Type B pancreatic cell (in vitro differentiated cells): ENCODE results near the gene CHI3L2. TPM values are rescaled to one million over a fixed set of nuclear protein-coding genes. Genes with fewer than 3 reads are reported as not detected.

ENCODE experiments used
- DNase-seq: peaks from one replicate; pipeline ENCODE4 v3.0.0; 2021; ENCODE audit warnings: mixed read lengths; ENCODE audit not compliant: unreplicated experiment; ENCODE audit errors: extremely low spot score
- H3K27ac Mint-ChIP-seq: 2 replicates; pipeline ENCODE4 v1.8.0; 2021; ENCODE audit warnings: mild to moderate bottlenecking, mixed read lengths
- H3K27me3 Mint-ChIP-seq: 2 replicates; pipeline ENCODE4 v1.8.0; 2021; ENCODE audit warnings: mixed read lengths
- H3K36me3 Mint-ChIP-seq: 2 replicates; pipeline ENCODE4 v1.8.0; 2021; ENCODE audit warnings: mixed read lengths
- H3K4me1 Mint-ChIP-seq: one replicate; pipeline ENCODE4 v1.8.0; 2021; ENCODE audit warnings: mixed read lengths; ENCODE audit not compliant: unreplicated experiment
- H3K4me3 Mint-ChIP-seq: 2 replicates; pipeline ENCODE4 v1.8.0; 2021; ENCODE audit warnings: mild to moderate bottlenecking, mixed read lengths
- H3K9me3 Mint-ChIP-seq: 2 replicates; pipeline ENCODE4 v1.8.0; 2021; ENCODE audit warnings: mixed read lengths
- total RNA-seq: library from RNA; stranded (reverse); gene quantifications from 2 replicates; pipeline ENCODE4 v1.2.1, GENCODE V29; 2021; ENCODE audit warnings: low replicate concordance
- TF ChIP-seq, protein P1 (sequence below): fragments of 200-600 bp; sonication (generic); conservative IDR thresholded peaks from 2 replicates; pipeline ENCODE4 v1.5.0; 2021; ENCODE audit warnings: antibody characterized with exemption, mild to moderate bottlenecking

CHI3L2 gene
- total RNA-seq, 1 donor from 2014 or later: 0.72 TPM

- Mint-ChIP-seq H3K27me3 (no peaks in the 10 kb centered on the region), H3K4me3 (no peak overlapping the region), H3K9me3 (no peaks in the 10 kb centered on the region), H3K36me3 (no peaks in the 10 kb centered on the region), H3K27ac (no peak overlapping the region), H3K4me1 (no peaks in the 10 kb centered on the region)
- TF ChIP-seq, protein P1, sequence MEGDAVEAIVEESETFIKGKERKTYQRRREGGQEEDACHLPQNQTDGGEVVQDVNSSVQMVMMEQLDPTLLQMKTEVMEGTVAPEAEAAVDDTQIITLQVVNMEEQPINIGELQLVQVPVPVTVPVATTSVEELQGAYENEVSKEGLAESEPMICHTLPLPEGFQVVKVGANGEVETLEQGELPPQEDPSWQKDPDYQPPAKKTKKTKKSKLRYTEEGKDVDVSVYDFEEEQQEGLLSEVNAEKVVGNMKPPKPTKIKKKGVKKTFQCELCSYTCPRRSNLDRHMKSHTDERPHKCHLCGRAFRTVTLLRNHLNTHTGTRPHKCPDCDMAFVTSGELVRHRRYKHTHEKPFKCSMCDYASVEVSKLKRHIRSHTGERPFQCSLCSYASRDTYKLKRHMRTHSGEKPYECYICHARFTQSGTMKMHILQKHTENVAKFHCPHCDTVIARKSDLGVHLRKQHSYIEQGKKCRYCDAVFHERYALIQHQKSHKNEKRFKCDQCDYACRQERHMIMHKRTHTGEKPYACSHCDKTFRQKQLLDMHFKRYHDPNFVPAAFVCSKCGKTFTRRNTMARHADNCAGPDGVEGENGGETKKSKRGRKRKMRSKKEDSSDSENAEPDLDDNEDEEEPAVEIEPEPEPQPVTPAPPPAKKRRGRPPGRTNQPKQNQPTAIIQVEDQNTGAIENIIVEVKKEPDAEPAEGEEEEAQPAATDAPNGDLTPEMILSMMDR: no peak
- DNase-seq: no peak
Observed at GRCh38 chr1:111270771-111271463, 43.4 kb downstream of the CHI3L2 start.

DNA sequence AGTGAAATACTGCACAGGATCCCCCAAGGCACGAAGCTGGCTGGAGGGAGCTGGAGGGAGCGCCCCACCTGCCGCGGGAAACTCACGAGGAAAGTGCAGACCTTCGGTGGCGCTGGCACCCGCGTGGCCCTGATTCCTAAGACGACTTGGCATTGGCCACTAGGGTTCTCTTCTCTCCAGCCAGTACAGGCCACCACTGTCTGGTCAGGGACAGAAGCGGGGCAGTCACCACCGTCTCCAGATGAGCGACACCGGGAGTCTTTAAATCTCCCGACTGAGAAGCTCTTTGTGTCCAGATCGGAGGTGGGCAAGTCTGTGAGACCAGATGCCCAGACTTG lies 43.9 kb downstream of the CHI3L2 start:
- Mint-ChIP-seq H3K4me3 (no peak overlapping the region), H3K4me1 (no peaks in the 10 kb centered on the region)

DNA sequence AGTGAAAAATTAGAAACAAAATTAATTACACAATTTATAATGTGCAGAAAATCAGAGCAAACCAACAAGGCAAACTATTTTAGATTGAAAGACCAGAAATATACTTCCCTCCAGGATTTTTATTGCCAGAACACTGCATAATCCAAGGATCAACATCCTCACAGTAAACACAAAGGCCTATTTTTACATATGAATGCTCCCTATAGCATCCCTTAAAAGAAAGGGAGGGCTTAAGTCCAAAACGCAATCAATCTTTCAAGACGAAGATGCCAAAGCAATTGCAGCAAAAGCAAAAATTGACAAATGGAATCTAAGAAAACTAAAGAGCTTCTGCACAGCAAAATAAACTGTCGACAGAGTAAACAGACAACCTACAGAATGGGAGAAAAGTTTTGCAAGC lies 44.6 kb downstream of the CHI3L2 start:
- DNase-seq: no peak
- no peaks in the 10 kb centered on the region for H3K27me3 Mint-ChIP-seq
- TF ChIP-seq, protein P1: no peak
- H3K4me1 Mint-ChIP-seq: no peaks in the 10 kb centered on the region
- no peaks in the 10 kb centered on the region for H3K9me3 Mint-ChIP-seq
- H3K27ac Mint-ChIP-seq: no peak overlapping the region
- H3K4me3 Mint-ChIP-seq: no peak overlapping the region
- no peaks in the 10 kb centered on the region for H3K36me3 Mint-ChIP-seq

More for the DNA sequence above, 43.9 kb downstream of the CHI3L2 start:
- Mint-ChIP-seq H3K27me3 (no peaks in the 10 kb centered on the region), H3K36me3 (no peaks in the 10 kb centered on the region), H3K9me3 (no peaks in the 10 kb centered on the region), H3K27ac (no peak overlapping the region)
- DNase-seq: no peak
- TF ChIP-seq, protein P1: no peak

- H3K4me1 Mint-ChIP-seq: no peaks in the 10 kb centered on the region
- TF ChIP-seq, protein P1: no peak
Observed at GRCh38 chr1:111274653-111275052, 47.1 kb downstream of the CHI3L2 start.

DNA sequence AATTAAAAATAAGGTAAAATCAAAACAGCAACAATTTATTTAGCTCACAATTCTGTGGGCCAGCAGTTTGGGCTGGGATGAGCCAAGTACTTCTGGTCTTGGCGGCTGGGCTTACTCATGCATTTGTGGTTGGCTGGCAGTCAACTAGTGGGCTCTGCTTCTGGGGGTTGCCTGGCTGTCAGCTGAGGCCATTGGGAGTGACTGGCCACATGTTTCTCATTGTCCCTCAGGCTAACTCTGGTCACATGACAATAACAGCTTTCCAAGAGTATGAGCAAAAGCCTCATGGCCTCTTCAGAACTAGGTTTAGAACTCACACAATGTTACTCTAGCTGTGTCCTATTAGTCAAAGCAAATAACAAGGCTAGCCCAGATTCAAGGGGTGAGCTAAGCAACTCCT lies 47.6 kb downstream of the CHI3L2 start:
- H3K27me3 Mint-ChIP-seq: no peaks in the 10 kb centered on the region
- DNase-seq: no peak
- no peaks in the 10 kb centered on the region for H3K4me1 Mint-ChIP-seq
- H3K4me3 Mint-ChIP-seq: no peak overlapping the region
- TF ChIP-seq, protein P1: no peak
- H3K36me3 Mint-ChIP-seq: no peaks in the 10 kb centered on the region
- H3K27ac Mint-ChIP-seq: no peak overlapping the region
- H3K9me3 Mint-ChIP-seq: no peaks in the 10 kb centered on the region

More at GRCh38 chr1:111274653-111275052, 47.1 kb downstream of the CHI3L2 start:
- DNase-seq: no peak
- Mint-ChIP-seq H3K36me3 (no peaks in the 10 kb centered on the region), H3K9me3 (no peaks in the 10 kb centered on the region), H3K27ac (no peak overlapping the region), H3K27me3 (no peaks in the 10 kb centered on the region), H3K4me3 (no peak overlapping the region)
